HepG2 (cell line): ENCODE data around the gene YKT6. TPM values are rescaled to one million over a fixed set of nuclear protein-coding genes. Genes with fewer than 3 reads are reported as not detected.

Experiments used
- ATAC-seq: fragments of 200-7000 bp; cut with Tn5 transposase; 3 replicates; pipeline ENCODE4 v1.9.1; 2020; ENCODE audit warnings: mild to moderate bottlenecking, moderate library complexity
- BruUV-seq: library from RNA; stranded (reverse); fragments of 400-500 nt; replicated peaks from 2 replicates; lab custom pipeline; 2021; lab: Mats Ljungman, UMichigan
- CTCF ChIA-PET: fragments of 300-600 bp; formaldehyde crosslinking; extraction: SDS; loops from one replicate; lab custom pipeline; 2021; ENCODE audit warnings: low total read pairs, inconsistent platforms, low intra/inter-chr PET ratio; lab: Yijun Ruan, JAX
- POLR2A ChIA-PET: fragments of 350-600 bp; sonication (Branson Sonifier 250); formaldehyde crosslinking; loops from one replicate; lab custom pipeline; 2020; ENCODE audit warnings: antibody characterized with exemption, inconsistent platforms; lab: Yijun Ruan, JAX
- DNase-seq: peaks from one replicate; pipeline ENCODE4 v3.0.0-alpha.2; 2015; ENCODE audit warnings: low spot score
- FAIRE-seq: peaks from 3 replicates; lab custom pipeline; 2011; peaks lifted over from hg19 to GRCh38; lab: Jason Lieb, UNC
- H2AFZ ChIP-seq: one replicate; pipeline ENCODE4 v1.6.1; 2011; ENCODE audit warnings: low read length, inconsistent platforms
- H3K27ac ChIP-seq: fragments of 300-600 bp; 3 replicates; pipeline ENCODE4 v1.8.0; 2011; ENCODE audit warnings: mixed run types, mild to moderate bottlenecking, mixed read lengths, low read length, inconsistent platforms; ENCODE audit not compliant: insufficient read depth; ENCODE audit errors: extremely low read length
- H3K27me3 ChIP-seq, 2 experiments: fragments of 200-600 bp in 1 of 2; 2 replicates in 1 of 2; 3 replicates in 1 of 2; pipeline versions ENCODE4 v1.6.0 to v1.8.0; 2011; ENCODE audit warnings: low read length in 2 of 2, mild to moderate bottlenecking in 2 of 2, moderate library complexity in 2 of 2, inconsistent platforms in 1 of 2; ENCODE audit not compliant: insufficient read depth in 2 of 2, control insufficient read depth in 1 of 2
- H3K36me3 ChIP-seq, 2 experiments: fragments of 200-600 bp in 1 of 2; replicated peaks in 1 of 2; 2 replicates in 1 of 2; 3 replicates in 1 of 2; pipeline versions ENCODE4 v1.5.1 to v1.8.0; 2011; ENCODE audit warnings: low read length in 2 of 2, inconsistent platforms in 1 of 2; ENCODE audit not compliant: insufficient read depth in 2 of 2, control insufficient read depth in 1 of 2
- H3K4me1 ChIP-seq: 2 replicates; pipeline ENCODE4 v1.5.1; 2012; ENCODE audit warnings: low read length, inconsistent platforms; ENCODE audit not compliant: insufficient read depth
- H3K4me2 ChIP-seq: 2 replicates; pipeline ENCODE4 v1.6.0; 2011; ENCODE audit warnings: low read depth, low read length, inconsistent platforms
- H3K4me3 ChIP-seq, 3 experiments: fragments of 200-600 bp in 1 of 3; sonication (generic), shearing (Covaris generic) in 1 of 3; replicated peaks in 1 of 3; 2 replicates each; pipeline ENCODE4 v1.5.1; 2011 to 2016; ENCODE audit warnings: low read length in 3 of 3, inconsistent platforms in 2 of 3, low read depth in 2 of 3, mild to moderate bottlenecking in 2 of 3, control low read depth in 1 of 3, mixed read lengths in 1 of 3; ENCODE audit not compliant: insufficient read depth in 1 of 3
- H3K79me2 ChIP-seq: one replicate; pipeline ENCODE4 v1.6.1; 2011; ENCODE audit warnings: low read length, inconsistent platforms; ENCODE audit not compliant: insufficient read depth
- H3K9ac ChIP-seq: 2 replicates; pipeline ENCODE4 v1.6.0; 2011; ENCODE audit warnings: mild to moderate bottlenecking, low read depth, low read length, inconsistent platforms; ENCODE audit not compliant: insufficient read depth
- H3K9me3 ChIP-seq: 2 replicates; pipeline ENCODE4 v1.5.1; 2012; ENCODE audit warnings: mild to moderate bottlenecking, low read length
- H4K20me1 ChIP-seq: 2 replicates; pipeline ENCODE4 v1.6.0; 2011; ENCODE audit warnings: inconsistent platforms, mild to moderate bottlenecking, low read length, moderate library complexity; ENCODE audit not compliant: insufficient read depth
- EED ChIP-seq: sonication (generic); formaldehyde crosslinking; IDR thresholded peaks from 2 replicates; pipeline ENCODE4 v1.5.0; 2020; ENCODE audit warnings: mild to moderate bottlenecking, missing genetic modification reagents
- ELF3 ChIP-seq: IDR thresholded peaks from 2 replicates; pipeline ENCODE4 v1.6.1; 2016; ENCODE audit warnings: missing genetic modification reagents, missing compliant biosample characterization
- HDAC6 ChIP-seq: fragments of 200-600 bp; sonication (generic); IDR thresholded peaks from 2 replicates; pipeline ENCODE4 v1.7.0; 2017; ENCODE audit warnings: mild to moderate bottlenecking, antibody characterized with exemption, low read length, low read depth
- SNAPC2 ChIP-seq: sonication (generic); formaldehyde crosslinking; IDR thresholded peaks from 2 replicates; pipeline ENCODE4 v1.8.1; 2022; ENCODE audit warnings: mild to moderate bottlenecking, missing genetic modification reagents
- STAT5B ChIP-seq: sonication (generic); formaldehyde crosslinking; IDR thresholded peaks from 2 replicates; pipeline ENCODE4 v1.4.0; 2020; ENCODE audit warnings: missing genetic modification reagents
- THAP11 ChIP-seq: IDR thresholded peaks from 2 replicates; pipeline ENCODE4 v1.6.1; 2016; ENCODE audit warnings: missing biosample characterization, missing genetic modification reagents
- ZBTB7A ChIP-seq: sonication (generic); formaldehyde crosslinking; IDR thresholded peaks from 2 replicates; pipeline ENCODE4 v1.8.0; 2022; ENCODE audit warnings: mild to moderate bottlenecking, missing genetic modification reagents
- ZNF343 ChIP-seq: sonication (generic); formaldehyde crosslinking; IDR thresholded peaks from 2 replicates; pipeline ENCODE4 v1.4.0; 2020; ENCODE audit warnings: mild to moderate bottlenecking, missing genetic modification reagents
- WGBS: methylation state at CpG from one replicate; pipeline ENCODE4 v1.1.6; 2017; ENCODE audit warnings: low lambda C conversion rate; 5-methylcytosine and 5-hydroxymethylcytosine counted together
- in situ Hi-C: cut with HindIII; loops from 2 replicates; pipeline ENCODE4 v1.10.0; 2017; ENCODE audit warnings: low pct_unique_long_range_greater_than_20kb; ENCODE audit not compliant: extremely low pct_ligation_motif_present
- intact Hi-C: fragments of 100-400 bp; cut with micrococcal nuclease; formaldehyde crosslinking; loops from one replicate; pipeline ENCODE4 v1.10.0; 2022; ENCODE audit not compliant: unreplicated experiment
- polyA plus RNA-seq, 8 experiments: library from polyadenylated mRNA; depleted of rRNA in 3 of 8; stranded (reverse) in 7 of 8; unstranded in 1 of 8; fragments of >200 nt; fragmentation: Illumina TruSeq in 4 of 8; extraction: Trizol in 4 of 8; gene quantifications; 2 replicates each; pipeline versions ENCODE4 v1.2.1 to v1.2.3, GENCODE V29; 2011 to 2016; ENCODE audit warnings: low read depth in 4 of 8, missing spikeins in 1 of 8, mixed read lengths in 1 of 8; ENCODE audit not compliant: insufficient read depth in 1 of 8
- total RNA-seq, 5 experiments: library from RNA; depleted of rRNA; stranded (reverse); fragments of >200 nt; fragmentation: Illumina TruSeq; extraction: Trizol; gene quantifications; 2 replicates each; pipeline ENCODE4 v1.2.3, GENCODE V29; 2016; ENCODE audit warnings: low read depth in 1 of 5
- TF ChIP-seq, protein P1 (sequence below): sonication (generic); formaldehyde crosslinking; IDR thresholded peaks from 2 replicates; pipeline ENCODE4 v1.4.0; 2020; ENCODE audit warnings: mild to moderate bottlenecking, missing genetic modification reagents
- TF ChIP-seq, protein P2 (sequence below): sonication (generic); formaldehyde crosslinking; IDR thresholded peaks from 2 replicates; pipeline ENCODE4 v1.8.1; 2023; ENCODE audit warnings: mild to moderate bottlenecking, missing genetic modification reagents
- TF ChIP-seq, protein P3 (sequence below): conservative IDR thresholded peaks from 2 replicates; pipeline ENCODE4 v1.6.1; 2018; ENCODE audit warnings: missing genetic modification reagents
- TF ChIP-seq, protein P4 (sequence below): sonication (generic); formaldehyde crosslinking; IDR thresholded peaks from 2 replicates; pipeline ENCODE4 v1.5.0; 2020; ENCODE audit warnings: mild to moderate bottlenecking, missing genetic modification reagents

The YKT6 gene
- total and polyA plus RNA-seq, 2 of the 13 experiments (the other 11 are each of a cell fraction or from before 2014, with no cell fraction given), result 52.2 to 60.3 TPM

DNA sequence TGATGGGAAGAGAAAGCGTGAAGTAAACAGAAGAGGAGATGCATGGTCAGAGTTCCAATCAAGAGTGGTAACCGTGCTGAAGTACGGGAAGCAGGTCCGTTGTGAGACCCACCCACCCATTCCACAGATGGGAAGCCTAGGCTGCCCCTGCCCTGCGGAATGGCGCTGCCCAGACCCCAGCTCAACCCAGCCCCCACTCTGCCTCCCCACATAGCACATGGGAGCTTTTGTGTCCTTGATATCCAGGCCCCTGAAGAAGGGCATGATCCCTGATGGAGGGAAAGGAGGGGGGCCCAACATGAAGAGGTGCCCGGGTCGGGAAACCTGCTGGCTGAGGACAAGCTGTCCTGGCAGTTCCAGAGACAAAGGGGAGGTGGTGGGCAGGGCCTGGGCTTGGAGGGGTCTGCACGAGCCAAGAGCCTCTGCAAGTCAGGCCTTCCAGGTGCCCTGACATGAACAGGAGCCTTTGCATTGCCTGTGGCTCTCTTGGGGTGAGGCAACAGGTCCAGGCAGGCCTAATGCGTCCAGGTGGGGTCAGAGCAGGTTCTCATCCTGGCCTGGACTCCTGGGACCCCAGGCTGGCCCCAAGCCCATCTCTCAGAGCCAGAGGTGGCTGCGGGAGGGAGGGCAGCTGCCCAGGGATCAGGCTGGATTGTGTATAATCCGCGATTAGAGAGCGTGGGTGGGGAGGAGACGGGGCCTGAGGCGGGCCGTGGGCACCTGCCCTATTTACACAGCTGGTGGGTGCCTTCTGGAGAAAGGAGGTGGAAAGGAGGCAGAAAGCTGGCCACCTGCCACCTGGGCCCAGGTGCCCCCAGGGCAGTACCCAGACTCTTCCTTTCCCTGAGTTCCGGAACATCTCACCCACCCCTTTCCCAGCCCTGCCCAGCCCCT lies 23.5 kb downstream of the YKT6 start:
- ChIA-PET POLR2A (no interaction called here), CTCF (no interaction called here)
- DNase-seq (no peak), ATAC-seq (no peak), FAIRE-seq (no peak)
- no peak overlapping the region for H3K4me3 ChIP-seq
- H3K27me3 ChIP-seq, result peaks cover 19 to 55% of the 10 kb centered on the region in 2 experiments; a peak in 4 of 5 replicates
- H3K79me2 ChIP-seq, result no peaks in the 10 kb centered on the region
- 16% methylated on average over 7 of the region's 18 CpGs for WGBS
- H3K4me2 ChIP-seq, result no peak overlapping the region
- TF ChIP-seq, protein P1, sequence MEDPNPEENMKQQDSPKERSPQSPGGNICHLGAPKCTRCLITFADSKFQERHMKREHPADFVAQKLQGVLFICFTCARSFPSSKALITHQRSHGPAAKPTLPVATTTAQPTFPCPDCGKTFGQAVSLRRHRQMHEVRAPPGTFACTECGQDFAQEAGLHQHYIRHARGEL (CRISPR knock-in tag), result no peak
- TF ChIP-seq SNAPC2, result no peak
- TF ChIP-seq ZBTB7A, result no peak
- TF ChIP-seq, protein P2, sequence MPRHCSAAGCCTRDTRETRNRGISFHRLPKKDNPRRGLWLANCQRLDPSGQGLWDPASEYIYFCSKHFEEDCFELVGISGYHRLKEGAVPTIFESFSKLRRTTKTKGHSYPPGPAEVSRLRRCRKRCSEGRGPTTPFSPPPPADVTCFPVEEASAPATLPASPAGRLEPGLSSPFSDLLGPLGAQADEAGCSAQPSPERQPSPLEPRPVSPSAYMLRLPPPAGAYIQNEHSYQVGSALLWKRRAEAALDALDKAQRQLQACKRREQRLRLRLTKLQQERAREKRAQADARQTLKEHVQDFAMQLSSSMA (CRISPR knock-in tag), result no peak
- no peak for TF ChIP-seq ELF3 (CRISPR knock-in tag)
- no peak for TF ChIP-seq ZNF343 (CRISPR knock-in tag)
- TF ChIP-seq HDAC6, result no peak
- no peak for TF ChIP-seq THAP11
- TF ChIP-seq STAT5B (CRISPR knock-in tag), result no peak
- no peak for TF ChIP-seq EED
- TF ChIP-seq, protein P3, sequence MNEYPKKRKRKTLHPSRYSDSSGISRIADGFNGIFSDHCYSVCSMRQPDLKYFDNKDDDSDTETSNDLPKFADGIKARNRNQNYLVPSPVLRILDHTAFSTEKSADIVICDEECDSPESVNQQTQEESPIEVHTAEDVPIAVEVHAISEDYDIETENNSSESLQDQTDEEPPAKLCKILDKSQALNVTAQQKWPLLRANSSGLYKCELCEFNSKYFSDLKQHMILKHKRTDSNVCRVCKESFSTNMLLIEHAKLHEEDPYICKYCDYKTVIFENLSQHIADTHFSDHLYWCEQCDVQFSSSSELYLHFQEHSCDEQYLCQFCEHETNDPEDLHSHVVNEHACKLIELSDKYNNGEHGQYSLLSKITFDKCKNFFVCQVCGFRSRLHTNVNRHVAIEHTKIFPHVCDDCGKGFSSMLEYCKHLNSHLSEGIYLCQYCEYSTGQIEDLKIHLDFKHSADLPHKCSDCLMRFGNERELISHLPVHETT, result no peak
- TF ChIP-seq, protein P4, sequence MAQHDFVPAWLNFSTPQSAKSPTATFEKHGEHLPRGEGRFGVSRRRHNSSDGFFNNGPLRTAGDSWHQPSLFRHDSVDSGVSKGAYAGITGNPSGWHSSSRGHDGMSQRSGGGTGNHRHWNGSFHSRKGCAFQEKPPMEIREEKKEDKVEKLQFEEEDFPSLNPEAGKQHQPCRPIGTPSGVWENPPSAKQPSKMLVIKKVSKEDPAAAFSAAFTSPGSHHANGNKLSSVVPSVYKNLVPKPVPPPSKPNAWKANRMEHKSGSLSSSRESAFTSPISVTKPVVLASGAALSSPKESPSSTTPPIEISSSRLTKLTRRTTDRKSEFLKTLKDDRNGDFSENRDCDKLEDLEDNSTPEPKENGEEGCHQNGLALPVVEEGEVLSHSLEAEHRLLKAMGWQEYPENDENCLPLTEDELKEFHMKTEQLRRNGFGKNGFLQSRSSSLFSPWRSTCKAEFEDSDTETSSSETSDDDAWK, result no peak
- intact Hi-C loops (no loop called here), in situ Hi-C loops (no loop called here)
- no peak overlapping the region for H3K27ac ChIP-seq
- no peaks in the 10 kb centered on the region for H3K36me3 ChIP-seq
- H4K20me1 ChIP-seq, result no peaks in the 10 kb centered on the region
- no peak overlapping the region for H2AFZ ChIP-seq
- H3K9me3 ChIP-seq, result no peaks in the 10 kb centered on the region
- peaks cover 17% of the 10 kb centered on the region for H3K4me1 ChIP-seq
- no peak overlapping the region for H3K9ac ChIP-seq
- no TSS peak for BruUV-seq
